Measurements from ENCODE around the gene HOXB5.

HOXB5 gene

DNA sequence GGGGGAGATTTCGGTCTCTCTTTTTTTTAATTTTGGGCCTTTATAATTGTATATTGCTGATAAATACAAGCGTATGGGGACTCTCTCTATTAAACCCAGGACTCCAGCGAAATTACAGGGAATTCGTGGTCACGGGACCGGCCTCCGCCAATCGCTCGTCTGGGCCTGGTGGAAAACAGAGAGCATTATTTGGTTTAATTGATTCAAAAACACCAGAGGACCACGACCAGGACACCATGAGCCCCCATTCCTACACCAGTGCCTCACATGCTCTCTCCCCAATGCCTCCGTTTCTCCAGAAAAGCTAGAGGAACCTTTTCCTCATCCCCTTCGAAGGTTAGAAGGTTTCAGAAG is 48.6 kb downstream of the HOXB5 start, which contains the start of gene HOXB2:
Gene HOXB2 (minus strand): TSS at position 88 of the 354 bp plus-strand sequence. CDS start 198 bp downstream, outside the sequence.
- DNase-seq: no peak

DNA sequence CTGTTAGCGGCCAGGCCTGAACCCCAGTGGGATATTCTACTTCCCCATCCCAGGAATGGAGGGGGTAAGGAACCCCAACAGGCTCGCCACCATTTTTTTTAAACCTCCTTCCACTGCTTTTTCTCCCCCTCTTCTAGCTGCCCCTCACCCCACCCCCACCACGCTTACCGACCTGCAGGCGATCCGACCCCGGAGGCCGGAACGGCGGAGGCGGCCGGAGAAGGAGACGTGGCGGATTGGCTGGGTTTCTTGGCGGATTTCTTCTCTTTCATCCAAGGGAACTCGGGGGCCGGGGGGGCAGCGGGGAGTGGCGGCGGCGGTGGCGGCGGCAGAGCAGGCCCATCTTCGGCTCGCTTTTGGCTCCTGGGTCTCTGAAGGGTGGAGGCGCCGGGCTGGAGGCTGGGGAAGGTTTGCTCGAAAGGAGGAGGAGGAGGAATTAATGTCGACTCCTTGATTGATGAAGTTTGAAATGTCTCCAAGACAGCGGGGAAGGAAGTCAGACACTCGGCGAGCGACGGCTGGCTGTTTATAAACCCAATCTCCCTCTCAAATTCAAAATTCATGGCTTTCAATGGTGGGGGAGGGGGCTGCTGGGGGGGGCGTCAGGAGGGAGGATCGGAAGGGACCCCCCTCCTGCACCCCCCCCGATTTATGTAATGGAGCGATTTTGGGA is 49.1 kb downstream of the HOXB5 start:
- DNase-seq: peak; percentile 71

DNA sequence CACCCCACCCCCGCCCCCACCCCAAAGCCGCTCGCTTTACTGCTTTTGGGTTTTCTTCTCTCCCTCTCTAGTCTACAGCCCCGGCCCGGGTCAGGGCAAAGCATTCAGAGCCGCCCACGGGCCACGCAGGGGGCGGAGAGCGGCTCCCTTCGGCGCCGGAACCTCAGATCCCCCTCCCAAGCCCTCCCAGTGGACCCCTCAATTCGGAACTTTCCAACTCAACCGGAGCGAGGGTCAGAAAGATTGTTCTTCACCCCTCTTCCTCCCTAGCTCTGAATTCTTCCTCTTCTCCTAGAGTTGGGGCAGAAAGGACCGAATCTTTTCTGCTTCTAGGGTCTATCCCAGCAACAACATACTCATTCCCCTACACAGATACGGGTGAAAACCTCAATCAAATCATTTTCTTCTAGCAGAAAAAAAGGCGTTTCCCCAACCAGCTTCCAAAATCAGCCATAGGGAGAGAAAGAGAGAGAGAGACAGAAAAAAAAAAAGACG is 49.7 kb downstream of the HOXB5 start:
- DNase-seq: no peak

DNA sequence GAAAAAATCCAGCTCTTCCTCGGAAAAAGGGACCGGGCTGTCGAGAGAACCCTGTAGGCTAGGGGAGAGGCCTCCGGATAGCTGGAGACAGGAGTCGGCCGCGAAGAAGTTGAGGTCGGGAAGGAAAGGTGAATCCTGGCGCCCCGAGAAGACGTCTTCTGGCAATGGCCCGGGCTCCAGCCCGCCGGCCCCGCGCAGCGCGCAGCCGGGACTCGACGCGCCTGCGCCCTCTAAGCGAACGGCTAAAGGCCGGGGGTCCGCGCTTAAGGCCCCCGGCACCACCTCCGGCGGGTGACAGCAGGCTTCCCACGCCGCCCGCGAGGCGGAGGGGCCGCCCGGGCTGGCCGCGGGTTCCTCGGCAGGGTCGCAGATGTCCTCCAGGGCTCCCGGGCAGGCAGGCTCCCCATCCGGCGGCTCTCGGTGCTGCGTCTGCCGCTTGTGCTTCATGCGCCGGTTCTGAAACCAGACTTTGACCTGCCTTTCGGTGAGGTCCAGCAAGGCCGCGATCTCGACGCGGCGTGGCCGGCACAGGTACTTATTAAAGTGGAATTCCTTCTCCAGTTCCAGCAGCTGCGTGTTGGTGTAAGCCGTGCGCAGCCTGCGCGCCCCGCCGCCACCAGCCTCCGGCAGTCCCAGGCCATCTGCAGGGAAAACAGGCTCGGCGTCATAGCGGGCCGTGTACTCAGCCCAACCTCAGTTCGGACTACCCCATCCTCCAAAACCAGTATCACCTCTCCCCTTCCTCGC is 50.3 kb downstream of the HOXB5 start:
- DNase-seq: peak; percentile 26

DNA sequence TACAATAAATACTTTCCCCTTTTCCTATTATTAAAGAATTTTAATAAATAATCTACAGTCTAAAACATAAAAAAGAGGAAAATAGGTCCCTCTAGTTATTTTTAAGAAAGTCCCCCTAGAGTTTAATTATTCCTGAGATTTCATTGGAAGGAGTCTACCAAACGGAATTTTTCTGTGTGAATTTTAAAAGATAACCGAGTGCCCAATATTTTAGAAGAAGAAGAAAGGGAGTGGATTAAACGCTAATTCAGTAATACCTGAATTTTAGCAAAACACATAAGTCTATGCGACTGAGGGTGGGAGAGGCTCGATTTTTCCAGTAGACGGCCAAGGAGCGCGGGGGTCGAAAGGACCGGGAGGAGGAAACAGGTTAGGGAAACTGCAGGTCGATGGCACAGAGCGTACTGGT is 50.9 kb downstream of the HOXB5 start:
- DNase-seq: no peak

DNA sequence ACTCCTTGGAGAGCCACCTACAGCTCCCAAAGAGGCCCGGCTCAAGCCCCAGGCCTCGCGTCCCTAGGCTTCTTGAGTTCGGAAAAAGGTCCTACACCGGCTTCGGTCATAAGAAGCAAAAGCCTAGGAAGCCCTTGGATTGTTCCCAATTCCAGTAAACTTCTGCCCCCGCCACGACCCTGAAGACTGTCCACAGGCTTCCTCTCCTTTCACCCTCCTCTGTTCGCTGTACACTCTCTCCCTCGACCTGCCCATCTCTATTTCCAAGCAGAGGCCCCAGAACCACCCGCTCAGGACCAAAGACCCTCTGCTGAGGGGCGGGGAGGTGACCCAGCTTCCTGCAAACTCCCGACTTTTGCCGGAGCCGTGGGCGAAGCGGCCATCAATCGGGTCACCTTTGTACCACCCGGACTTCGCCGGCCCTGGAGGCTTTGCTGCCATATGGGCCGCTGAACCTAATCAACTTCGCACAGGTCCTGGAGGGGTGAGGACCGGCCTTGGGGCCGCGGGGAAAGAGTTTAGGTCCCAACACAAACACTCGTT is 51.4 kb downstream of the HOXB5 start:
- DNase-seq: peak; percentile 29

DNA sequence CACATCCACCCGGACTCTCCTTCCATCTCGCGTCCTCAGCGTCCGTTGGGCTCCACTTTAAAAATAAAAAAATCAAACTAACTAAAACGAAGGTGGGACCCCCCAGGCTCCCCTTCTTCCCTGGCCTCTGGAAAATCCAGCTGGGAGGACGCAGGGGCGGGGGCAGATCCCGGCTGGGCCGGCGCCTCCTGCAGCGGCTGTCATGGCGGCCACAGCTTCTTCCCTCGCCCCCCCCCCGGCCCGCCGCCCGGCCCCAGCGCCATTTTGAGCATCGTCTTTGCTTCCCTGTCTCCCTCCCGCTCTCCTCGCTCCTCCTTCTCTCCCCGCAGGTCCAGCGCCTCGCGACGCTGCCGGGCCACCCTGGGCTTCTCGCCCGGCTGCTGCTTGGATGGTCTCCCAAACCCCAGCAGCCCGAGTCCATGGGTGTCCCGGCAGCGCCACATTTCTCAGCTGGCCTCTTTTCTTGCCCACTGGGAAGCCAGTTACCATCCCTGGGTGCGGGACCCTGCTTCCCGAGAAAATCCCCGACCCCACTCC is 51.9 kb downstream of the HOXB5 start:
- DNase-seq: peak; percentile 65
